Measurements from ENCODE around the gene CFAP61.

Gene CFAP61

DNA sequence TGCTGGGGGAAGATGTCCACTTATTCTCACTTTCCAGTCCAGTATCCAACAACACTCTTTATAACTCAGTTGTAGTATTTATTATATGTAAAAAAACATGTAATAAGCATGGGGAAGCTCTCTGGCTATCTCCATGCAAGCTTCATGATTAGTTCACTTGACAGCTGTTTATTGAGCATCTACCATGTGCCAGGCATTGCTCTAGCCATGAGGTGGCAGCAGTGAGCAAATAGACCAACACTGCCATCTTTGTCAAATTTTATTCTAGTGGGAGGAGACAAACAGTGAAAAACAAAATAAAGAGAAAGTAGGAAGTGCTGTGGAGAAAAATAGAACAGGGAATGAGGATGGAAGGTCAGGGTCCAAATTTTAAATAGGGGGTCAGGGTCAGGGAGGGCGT lies 131.8 kb downstream of the CFAP61 start:
- FAIRE-seq: no peak

DNA sequence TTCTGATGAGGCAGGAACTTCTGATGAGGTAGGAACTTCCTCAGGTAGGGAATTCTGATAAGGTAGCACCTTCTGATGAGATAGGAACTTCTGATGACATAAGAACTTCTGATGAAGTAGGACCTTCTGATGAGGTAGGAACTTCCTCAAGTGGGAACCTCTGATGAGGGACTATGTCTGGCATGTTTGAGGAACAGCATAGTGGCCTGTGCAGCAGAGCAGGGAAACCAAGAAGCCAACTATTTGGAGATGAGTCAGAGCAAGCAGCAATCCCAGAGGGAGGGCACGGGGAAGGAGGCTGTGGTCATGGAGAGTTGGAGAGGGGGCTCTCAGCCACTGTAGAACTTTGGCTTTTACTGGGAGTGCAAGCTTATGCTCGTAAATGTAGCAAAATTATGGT lies 132.4 kb downstream of the CFAP61 start:
- no peak for FAIRE-seq

DNA sequence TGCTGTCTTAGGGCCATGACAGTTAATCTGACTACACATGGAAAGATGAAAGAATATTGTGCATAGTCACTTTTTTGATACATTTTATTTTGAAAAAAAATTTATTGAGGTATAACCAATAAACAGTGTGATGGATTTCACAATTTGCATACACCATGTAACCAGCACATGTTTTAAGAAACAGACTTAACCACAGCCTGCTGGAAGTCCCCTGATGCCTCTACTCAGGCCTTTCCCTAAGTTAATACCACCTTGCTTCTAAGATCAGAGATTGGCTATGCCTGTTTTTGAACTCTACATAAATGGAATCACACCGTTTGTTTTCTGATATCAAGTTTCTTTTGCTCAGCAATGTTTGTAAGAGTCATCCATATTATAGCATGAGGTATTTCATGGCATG lies 136.3 kb downstream of the CFAP61 start:
- no peak for FAIRE-seq

DNA sequence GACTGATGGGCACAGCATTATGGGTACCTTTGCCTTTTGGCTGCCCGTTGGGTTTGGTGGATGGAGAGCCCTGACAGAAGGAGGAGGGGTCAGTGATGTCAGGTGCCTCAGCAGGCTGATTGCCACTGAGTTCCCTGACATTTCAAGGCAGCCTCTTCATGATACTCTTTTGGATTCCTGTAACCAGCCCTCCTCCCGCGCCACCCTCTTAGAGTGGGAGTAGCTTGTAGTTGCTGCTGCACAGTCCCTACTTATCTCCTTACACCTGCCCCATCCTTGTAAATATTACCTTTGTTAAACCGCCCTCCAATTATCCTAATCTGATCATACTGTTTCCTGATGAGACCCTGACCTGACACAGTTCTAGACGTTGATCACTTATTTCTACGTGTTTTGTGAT lies 140.0 kb downstream of the CFAP61 start:
- no peak for FAIRE-seq

DNA sequence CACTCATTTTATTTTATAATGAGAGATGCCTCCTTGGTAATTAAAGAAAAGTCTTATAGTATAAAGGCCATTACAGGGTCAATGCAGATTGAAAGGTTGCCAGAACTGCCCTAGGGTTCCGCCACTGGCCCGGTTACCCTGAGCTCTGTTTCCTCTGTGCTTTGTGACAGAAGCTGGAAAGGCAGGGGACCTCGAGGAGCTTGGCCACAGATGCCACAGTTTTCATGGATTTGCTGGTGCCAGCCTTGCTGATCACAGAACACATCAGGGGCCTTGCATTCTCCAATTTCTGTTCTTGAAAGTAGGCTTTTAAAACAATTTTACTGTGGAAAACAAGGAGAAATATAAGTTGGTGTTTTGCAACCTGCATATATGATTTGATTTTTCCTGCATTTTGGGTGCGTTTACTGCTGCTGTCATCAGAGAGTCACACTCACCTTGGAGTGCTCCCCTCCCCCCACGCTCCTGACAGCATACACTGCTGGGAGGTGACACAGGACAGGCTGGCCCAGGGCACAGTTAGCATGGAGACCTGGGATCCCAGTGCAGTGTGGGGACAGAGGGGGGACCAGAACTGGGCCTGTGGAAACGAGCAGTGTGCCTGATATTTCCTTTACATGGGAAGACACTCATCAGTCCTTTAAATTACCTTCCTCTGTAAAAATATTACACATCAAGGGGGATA lies 142.8 kb downstream of the CFAP61 start:
- no peak for FAIRE-seq

DNA sequence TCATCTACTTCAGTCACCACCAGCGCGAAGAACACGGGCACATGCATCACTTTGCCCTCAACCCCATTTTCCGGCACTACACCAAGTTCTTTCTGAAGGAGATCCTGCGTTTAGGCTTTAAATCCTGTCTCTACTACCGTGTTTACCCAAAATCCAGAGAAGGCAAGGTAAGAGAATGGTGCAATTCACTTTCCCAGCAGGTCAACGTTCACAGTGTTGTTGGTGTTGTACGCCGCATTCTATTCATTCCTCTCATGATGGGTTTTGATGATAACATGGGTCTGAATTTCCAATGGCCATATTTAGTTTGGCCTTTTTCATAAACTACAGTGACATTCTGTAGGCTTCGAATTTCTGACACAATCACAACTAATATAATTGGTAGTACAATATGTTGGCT lies 144.3 kb downstream of the CFAP61 start:
- no peak for FAIRE-seq

DNA sequence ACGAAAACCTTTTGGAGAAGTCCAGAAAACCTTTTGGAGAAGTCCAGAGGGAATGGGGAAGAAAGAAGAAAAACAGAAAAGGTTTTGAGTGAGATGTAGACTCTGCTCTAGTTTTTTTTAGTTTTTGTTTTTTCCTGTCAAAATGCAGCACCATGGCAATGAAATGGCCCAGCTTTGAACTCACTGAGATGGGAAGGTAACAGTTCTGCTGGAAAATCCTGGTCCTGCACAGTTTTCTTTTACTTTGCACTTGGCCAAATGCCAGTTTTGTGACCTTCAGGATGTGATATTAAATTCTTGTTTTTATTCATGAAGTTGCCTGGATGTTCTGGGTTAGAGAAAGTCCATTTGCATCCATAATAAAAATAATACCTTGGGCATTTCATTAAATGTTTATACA lies 145.7 kb downstream of the CFAP61 start:
- no peak for FAIRE-seq

DNA sequence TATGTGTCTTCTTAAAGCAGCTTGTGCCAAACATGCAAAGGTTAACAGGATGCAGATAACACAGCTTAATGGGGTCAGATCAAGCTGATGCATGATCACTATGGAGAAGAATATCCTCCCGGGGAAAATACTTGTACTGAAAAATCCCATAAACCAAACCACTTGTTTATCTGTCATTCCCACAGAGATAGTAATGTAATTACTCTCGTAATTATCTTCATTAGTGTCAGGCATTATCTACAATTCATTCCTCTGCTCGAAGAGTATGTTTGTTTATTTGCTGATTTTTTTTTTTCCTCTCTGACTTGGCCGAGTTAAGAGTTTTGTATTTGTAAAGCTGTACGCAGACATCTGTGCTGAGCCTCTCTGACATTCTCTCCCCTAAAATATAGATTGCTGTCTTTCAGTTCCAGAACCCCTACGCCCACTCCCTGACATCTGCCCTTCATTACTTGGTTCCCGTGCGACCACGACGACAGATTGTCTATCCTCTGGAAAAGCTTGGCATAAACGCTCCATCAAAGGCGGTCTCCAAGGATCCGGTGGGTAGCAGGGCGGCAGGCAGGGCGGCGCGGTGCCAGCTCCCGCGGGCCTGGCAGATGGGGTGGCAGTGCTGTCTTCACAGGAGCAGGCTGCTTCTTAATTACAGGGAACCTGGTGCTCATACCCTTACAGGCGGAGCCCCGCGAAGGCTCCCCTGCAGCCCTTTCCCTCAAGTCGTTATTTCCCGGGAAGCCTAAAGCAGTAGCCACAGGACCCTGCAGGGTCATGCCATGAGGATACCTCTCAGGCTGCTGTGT lies 147.2 kb downstream of the CFAP61 start:
- no peak for FAIRE-seq

DNA sequence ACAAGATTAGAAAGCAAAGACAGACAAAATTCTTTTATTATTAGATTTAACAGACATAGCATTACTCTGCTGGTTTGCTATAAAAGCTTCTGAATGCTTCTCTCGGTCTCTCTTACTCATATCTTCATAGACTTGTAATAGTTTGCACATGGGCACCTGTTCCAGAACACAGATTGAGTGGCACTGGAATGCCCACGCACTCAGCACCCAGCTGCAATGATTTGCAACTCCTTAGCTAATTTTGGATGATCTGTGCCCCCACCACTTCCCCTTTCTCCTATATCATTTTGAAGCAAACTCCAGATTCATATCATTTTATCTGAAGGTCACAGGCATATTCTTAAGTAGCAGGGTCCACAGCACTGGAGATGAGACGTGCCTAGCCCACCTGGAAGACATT lies 148.8 kb downstream of the CFAP61 start:
- FAIRE-seq: no peak

DNA sequence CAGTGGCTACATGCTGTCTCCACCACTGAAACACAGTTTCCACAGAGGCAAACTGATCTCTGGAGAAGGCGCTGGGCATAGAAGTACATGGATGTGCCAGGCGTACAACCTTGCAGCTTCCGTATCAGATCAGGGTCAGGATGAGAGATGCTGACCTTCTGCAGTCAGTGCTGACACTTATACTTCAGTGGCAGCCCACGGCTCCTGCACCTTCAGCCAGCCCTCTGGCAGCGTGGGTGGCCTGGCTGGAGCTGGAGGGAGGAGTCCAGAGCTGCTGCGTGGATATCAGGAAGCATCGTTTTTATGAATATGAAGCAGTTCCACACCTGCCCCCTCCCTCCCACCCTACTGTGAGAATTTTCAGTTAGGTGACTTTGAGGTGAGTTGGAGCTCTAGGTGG lies 149.3 kb downstream of the CFAP61 start:
- FAIRE-seq: no peak

DNA sequence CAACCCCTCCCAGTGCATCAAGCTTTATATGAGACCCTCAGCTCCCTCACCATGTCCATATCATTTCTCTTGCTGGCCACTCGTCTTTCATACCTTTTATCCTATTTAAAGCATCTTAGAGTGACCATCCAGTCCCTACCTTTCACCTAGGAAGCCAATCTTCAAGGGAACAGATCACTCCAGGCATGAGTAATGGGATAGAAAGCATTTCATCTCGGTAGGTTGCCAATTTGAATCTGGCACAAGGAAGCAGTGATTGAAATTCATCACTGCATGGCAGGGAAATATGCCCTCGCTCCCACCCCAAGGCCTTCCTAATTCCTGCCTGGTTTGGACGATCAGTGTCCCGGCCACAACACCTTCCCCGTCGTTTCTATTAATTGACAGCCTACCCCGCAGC lies 150.4 kb downstream of the CFAP61 start:
- FAIRE-seq: no peak

DNA sequence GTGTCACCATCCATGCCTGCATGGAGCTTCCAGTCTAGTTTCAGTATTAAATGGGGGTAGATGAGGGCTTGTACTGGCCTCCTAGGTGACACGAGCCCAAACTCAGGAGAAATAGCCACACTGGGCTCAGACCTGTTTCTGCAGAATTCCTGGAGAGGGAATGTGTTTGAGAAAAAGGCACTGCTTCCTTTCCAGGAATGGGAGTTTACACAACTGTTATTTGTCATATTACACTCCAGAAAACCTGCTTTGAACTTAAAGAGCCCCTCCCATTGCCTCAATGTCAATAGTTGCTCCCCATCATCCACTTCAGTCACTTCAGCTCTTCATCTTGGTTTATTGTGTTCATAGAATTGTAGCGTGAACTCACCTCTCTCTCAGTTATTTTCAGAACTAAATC lies 151.5 kb downstream of the CFAP61 start:
- no peak for FAIRE-seq

DNA sequence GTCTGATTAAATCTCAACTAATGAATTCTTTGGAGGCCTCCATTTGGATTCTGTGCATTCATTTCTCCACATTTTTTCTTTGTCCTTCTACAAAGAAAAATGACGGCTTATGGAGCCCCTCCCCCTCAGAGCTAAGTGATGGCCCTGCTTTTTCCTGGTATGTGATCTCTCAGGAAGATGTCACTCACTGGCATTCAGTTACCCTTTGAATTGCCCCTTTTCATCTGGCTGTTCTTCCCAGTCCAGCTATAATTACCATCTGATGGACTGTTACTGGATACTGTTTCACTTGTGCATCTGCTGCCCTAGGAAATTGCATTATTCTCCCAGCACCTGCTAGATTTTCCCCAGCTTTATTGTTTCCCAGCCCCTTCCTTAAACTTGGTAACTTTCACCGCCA lies 151.9 kb downstream of the CFAP61 start:
- no peak for FAIRE-seq

DNA sequence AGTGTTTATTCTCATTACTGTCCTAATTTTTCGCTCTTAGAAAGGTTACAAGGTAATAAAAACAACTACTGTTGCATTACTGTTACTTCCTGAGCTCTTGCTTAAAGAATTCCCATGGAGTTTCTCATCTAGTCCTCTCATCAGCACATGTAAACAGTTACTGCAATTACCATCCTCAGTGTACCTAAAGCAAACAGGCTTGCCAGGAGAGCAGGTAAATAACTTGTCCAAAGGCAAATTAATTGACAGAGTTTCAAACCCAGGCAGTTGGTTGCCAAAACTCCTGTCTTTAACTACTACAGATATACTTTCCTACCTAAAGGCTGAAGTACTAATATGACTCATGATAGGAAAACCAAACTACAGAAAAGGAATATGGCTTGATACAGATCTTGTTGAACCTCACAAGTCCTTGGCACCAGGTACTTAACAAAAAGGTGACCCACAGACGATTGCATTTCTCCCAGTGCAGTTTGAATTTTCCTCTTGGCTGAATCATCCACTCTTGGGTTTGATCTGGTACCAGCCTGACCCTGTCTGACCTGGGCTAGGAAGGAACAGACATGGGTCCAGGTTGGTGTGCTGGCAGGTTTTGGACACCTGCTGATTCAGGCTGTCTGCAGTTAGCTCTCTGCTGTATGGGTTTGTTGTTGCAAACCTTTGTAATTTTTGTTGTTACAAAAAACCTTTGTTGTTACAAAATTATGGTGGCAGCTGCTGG lies 153.0 kb downstream of the CFAP61 start:
- FAIRE-seq: no peak

DNA sequence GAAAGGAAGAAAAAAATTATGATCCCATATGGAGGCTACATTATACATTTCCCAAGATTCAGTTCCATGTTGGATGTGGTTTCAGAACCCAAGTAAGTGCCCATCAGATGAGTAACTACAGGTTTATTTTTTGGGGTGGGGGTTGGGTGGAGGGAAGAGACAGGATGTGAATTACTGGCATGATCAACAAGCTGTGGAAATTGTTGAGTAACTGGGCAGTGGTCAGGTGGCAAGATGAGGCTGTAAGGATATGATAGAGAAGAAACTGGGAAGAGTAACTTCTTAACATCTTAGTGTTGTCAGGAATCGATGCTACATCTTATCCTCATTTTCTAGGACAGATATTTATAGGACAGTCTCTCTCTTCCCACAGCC lies 153.5 kb downstream of the CFAP61 start:
- no peak for FAIRE-seq

DNA sequence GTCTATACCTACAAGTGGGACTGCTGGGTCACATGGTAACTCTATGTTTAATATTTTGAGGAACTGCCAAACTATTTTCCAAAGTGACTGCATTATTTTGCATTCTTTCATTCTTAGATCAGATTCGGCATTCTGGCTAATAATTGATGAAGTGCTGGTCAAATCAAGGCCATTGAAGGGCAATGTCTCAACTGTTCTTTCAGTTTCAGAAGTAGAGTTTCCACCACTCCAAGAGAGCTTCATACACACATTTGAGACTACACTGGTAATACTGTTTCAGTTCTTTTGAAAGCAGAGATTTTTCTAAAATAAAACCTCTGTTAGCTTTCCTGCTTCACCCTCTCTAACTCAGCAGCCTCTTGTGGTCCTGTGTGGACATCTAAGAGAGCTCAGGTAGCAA lies 154.5 kb downstream of the CFAP61 start:
- no peak for FAIRE-seq

DNA sequence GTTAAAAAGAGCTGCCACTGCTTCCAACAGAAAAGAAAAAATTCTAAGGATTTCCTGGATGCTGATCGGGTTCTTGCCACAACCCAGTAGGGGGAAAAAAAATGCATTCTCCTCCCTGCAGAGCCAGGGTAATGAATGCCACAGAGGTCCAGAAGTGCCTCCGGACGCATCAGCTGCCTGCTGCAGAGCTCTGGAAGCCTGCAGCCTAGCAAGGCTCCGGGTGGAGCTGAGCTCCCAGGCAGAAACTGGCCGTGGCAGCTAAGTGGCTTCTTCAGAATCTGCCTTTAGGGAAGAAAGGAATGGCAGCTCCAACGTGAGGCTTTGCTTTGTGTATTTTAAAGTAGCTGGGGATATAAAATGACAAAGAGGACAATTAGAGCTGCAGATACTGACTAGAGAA lies 155.0 kb downstream of the CFAP61 start:
- no peak for FAIRE-seq

DNA sequence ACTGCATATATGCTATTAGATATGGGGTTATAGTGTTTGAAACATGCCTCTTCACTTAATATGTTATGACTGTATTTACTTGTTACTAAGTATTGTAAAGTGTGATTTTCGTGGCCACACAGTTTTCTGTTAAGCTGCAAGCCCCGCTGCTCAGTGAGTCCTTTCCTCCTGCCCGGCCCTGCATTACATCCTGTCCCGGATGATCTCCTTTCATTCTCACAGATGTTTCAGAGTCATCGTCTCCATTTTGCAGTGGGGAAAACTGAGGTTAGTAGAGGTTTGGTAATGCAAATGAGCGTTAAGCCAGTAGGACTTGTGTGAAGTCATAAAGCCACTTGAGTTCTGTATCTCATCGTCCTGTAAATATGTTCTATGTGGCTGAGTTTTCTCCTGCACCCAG lies 155.5 kb downstream of the CFAP61 start:
- FAIRE-seq: no peak

DNA sequence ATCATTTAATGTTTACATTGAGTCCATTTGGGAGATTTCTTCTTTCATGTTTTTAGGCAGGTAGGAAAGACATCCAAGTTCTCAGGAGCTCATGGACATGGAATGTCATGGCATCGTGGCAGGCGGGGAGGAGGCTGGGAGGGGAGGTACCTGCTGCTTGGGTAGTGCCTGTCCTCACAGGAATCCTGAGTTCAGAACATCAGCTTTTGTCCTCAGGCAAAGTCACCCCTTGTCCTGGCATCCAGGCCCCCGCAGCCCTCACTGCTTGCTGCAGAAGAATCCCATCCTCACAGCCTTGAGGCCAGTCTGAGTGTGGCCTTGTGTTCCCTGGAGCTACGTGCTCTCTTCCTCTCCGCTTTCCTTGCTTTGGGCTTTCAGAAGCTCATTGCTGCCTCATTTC lies 157.4 kb downstream of the CFAP61 start:
- FAIRE-seq: no peak

DNA sequence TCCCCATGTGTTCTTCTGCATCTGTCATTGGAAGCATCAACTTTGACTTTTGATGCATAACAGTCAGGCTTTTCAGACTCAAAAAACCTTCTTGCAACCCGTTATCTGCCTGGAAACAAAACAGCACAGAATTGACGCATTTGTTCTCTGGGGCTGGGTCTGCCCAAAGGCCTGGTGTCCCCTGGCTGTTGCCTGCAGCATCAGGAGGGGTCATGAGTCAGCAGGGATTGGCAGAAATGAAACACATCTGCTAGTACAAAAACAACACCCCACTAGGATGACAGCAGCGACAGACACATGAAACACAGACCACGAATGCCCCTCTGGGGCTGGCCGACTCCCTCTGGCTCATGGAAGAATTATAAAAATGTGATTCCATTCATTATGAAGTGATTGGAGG lies 158.0 kb downstream of the CFAP61 start:
- no peak for FAIRE-seq

DNA sequence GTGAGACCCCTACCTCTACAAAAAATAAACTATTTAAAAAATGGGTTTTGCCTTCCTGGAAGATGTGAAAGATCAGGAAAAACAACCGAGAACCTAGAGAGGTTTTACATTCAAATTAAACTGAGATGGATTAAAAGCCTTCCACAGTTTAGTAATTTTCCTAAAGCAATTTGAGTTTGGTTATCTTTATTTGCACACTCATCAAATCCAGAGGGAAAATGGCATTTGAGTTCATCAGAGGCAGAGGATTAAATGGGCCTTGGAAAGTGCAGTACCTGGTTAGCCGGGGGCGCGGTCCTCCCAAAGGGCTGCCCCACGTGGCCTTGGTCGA lies 158.6 kb downstream of the CFAP61 start:
- no peak for FAIRE-seq

DNA sequence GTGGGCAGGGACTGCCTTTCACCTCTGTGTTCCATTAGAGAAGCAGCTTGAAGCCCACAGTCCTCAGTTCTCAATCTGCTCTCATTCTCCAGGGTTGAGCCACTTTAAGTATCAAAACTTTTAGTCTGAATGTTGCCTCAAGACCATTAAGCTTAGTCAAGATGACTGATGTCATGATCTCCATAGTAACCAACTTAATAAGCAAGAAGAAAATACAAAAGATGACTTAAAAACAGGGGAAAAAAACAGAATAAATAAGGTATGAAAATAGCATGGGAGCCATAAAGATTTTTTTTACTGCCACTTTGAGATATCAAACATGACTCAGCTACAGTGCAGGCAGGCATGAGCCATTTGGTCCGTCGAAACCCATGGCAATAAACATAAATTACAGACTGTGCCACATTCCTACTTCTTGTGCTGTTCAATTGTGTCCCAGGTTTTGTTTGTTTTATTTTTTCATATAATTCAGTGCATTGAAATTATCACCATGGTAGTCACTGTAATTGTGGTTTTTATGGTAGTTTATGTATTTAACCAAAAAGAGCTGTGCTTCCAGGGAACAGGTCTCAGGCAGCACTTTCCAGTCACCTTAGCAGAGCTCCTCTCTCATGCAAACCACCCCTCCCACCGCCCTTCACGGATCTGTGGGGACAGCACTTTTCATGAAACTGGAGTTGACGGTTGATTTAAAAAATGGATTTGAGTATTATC lies 159.1 kb downstream of the CFAP61 start:
- FAIRE-seq: peak; percentile 80

DNA sequence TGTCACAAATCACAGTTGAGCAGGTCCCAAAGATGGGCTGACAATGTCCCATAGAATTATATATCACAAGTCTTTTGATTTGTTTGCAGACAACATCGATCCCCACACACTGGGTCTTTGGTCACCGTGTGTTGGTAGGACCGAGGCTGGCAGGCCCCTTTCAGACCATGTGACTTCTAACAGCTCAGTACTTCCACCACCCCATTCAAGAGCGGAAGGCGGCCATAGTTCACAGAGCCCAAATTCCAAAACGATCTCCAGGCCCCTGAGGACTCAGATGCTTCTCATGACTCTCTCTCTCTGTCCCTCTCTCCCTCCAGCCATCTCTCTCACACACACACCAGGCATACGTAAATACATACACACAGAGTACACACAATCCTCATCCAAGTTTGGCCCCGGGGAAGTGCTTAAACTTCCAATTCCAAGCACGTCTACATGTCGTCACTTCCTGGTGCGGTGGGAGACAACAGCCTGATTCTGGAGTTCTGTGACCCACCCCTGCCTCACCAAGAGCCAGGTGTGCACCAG lies 159.7 kb downstream of the CFAP61 start:
- no peak for FAIRE-seq

Measured in colon (tissue), 2 donors.